Body of pancreas (tissue), 4 donors: Measurements from ENCODE around the gene HDX.

Experiments used
- POLR2A ChIP-seq, 3 donors: fragments of 450-650 bp; IDR thresholded peaks; one replicate each; pipeline ENCODE4 v1.6.1; 2016; ENCODE audit warnings: antibody characterized with exemption in 3 of 3, mild to moderate bottlenecking in 2 of 3
- TF ChIP-seq, protein P1 (sequence below), 7 experiments: fragments of 450-650 bp in 4 of 7; fragments of 200-600 bp in 3 of 7; sonication (generic) in 3 of 7; IDR thresholded peaks; one replicate each; pipeline ENCODE4 v1.5.1; 2016 to 2019; ENCODE audit warnings: antibody characterized with exemption in 7 of 7

DNA sequence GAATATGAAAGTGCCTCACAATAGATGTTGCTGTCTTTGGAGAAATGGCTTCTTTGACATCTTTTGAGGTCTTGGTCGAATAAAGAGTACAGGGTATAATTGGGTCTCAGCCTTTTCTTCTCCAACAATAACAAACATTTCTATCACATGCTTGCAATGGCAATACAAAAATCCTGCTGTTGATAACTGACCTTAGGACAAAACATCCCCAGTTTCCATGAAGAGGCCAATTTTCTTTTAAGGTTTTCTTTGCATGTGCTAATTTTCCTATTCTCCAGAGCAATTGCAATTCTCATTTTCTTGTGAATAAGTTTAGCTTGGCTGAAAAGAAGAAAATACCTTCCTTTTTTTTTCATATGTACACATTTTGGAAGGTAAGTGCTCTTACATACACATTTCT is 183.6 kb downstream of the HDX start:
- TF ChIP-seq, protein P1, sequence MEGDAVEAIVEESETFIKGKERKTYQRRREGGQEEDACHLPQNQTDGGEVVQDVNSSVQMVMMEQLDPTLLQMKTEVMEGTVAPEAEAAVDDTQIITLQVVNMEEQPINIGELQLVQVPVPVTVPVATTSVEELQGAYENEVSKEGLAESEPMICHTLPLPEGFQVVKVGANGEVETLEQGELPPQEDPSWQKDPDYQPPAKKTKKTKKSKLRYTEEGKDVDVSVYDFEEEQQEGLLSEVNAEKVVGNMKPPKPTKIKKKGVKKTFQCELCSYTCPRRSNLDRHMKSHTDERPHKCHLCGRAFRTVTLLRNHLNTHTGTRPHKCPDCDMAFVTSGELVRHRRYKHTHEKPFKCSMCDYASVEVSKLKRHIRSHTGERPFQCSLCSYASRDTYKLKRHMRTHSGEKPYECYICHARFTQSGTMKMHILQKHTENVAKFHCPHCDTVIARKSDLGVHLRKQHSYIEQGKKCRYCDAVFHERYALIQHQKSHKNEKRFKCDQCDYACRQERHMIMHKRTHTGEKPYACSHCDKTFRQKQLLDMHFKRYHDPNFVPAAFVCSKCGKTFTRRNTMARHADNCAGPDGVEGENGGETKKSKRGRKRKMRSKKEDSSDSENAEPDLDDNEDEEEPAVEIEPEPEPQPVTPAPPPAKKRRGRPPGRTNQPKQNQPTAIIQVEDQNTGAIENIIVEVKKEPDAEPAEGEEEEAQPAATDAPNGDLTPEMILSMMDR (IDR thresholded peaks at IDR 0.05), result no peak
- no peak for TF ChIP-seq POLR2A (IDR thresholded peaks at IDR 0.05)
